Fibroblast of mammary gland (primary cell): Measurements from ENCODE around the gene IGFBPL1.

ENCODE experiments used
- DNase-seq: peaks from one replicate; pipeline ENCODE4 v3.0.0-alpha.2; 2010; ENCODE audit warnings: low read depth
- H3K4me3 ChIP-seq: 2 replicates; pipeline ENCODE4 v1.5.1; 2011; ENCODE audit warnings: low read depth, mild to moderate bottlenecking, low read length, moderate library complexity; ENCODE audit not compliant: control insufficient read depth
- CTCF ChIP-seq: conservative IDR thresholded peaks from 2 replicates; pipeline ENCODE4 v1.5.1; 2011; ENCODE audit warnings: low read depth, low read length, inconsistent platforms; ENCODE audit not compliant: control insufficient read depth, insufficient read depth

The IGFBPL1 gene

GRCh38 chr9:38372762-38373619 lies 51.3 kb downstream of the IGFBPL1 start:
- no peak overlapping the region for H3K4me3 ChIP-seq
- no peak for DNase-seq
- TF ChIP-seq CTCF = no peak

GRCh38 chr9:38371495-38371894 lies 52.8 kb downstream of the IGFBPL1 start:
- peak; percentile 26 for DNase-seq
- H3K4me3 ChIP-seq = no peak overlapping the region
- peak; percentile 11 for TF ChIP-seq CTCF

GRCh38 chr9:38370176-38370575 lies 54.1 kb downstream of the IGFBPL1 start:
- no peak overlapping the region for H3K4me3 ChIP-seq
- no peak for DNase-seq
- no peak for TF ChIP-seq CTCF

GRCh38 chr9:38368731-38369130 lies 55.5 kb downstream of the IGFBPL1 start:
- DNase-seq = no peak
- no peak overlapping the region for H3K4me3 ChIP-seq
- TF ChIP-seq CTCF = no peak

GRCh38 chr9:38367898-38368297 lies 56.4 kb downstream of the IGFBPL1 start:
- H3K4me3 ChIP-seq = no peak overlapping the region
- no peak for DNase-seq
- no peak for TF ChIP-seq CTCF

- DNase-seq = no peak
- H3K4me3 ChIP-seq = no peak overlapping the region
- TF ChIP-seq CTCF = no peak
Observed at GRCh38 chr9:38363589-38363925, 60.7 kb downstream of the IGFBPL1 start.
